ENCODE data around the gene OMA1.

The OMA1 gene

GRCh38 chr1:58574816-58575215 is 28.3 kb upstream of the OMA1 start:
- Histone ChIP-seq H3K27me3 (ENCODE audit: control insufficient read depth, low read length) (peaks cover 20% of the 10 kb centered on the region), H3K79me2 (ENCODE audit: control insufficient read depth, low read length) (no peaks in the 10 kb centered on the region), H3K9me3 (ENCODE audit: control insufficient read depth, insufficient read depth, low read length) (no peaks in the 10 kb centered on the region), H3K36me3 (ENCODE audit: control insufficient read depth, low read length) (no peaks in the 10 kb centered on the region), H4K20me1 (ENCODE audit: control insufficient read depth, insufficient read depth, low read depth, low read length) (no peaks in the 10 kb centered on the region), H3K27ac (ENCODE audit: low read depth, low read length) (no peak overlapping the region), H3F3A (ENCODE audit: control insufficient read depth, insufficient read depth) (no peaks in the 10 kb centered on the region), H3K9me2 (replicated peaks; ENCODE audit: control insufficient read depth, low read length) (no peaks in the 10 kb centered on the region), H3K4me1 (ENCODE audit: control insufficient read depth, low read length) (no peaks in the 10 kb centered on the region), H3K4me3 (ENCODE audit: low read length) (no peak overlapping the region), H3K4me2 (ENCODE audit: low read length) (no peak overlapping the region)
- no peak for TF ChIP-seq CTCF (IDR thresholded peaks at IDR 0.05; ENCODE audit: low read depth, low read length, poor library complexity, severe bottlenecking)
- no peak for TF ChIP-seq EZH2phosphoT487 (IDR thresholded peaks at IDR 0.05; ENCODE audit: borderline replicate concordance, low read length)

GRCh38 chr1:58573705-58574591 is 27.4 kb upstream of the OMA1 start:
- TF ChIP-seq CTCF (IDR thresholded peaks at IDR 0.05; ENCODE audit: low read depth, low read length, poor library complexity, severe bottlenecking) (no peak), EZH2phosphoT487 (IDR thresholded peaks at IDR 0.05; ENCODE audit: borderline replicate concordance, low read length) (no peak)
- Histone ChIP-seq H3K27me3 (ENCODE audit: control insufficient read depth, low read length) (peaks cover 20% of the 10 kb centered on the region), H4K20me1 (ENCODE audit: control insufficient read depth, insufficient read depth, low read depth, low read length) (no peaks in the 10 kb centered on the region), H3K27ac (ENCODE audit: low read depth, low read length) (no peak overlapping the region), H3K4me2 (ENCODE audit: low read length) (no peak overlapping the region), H3K4me1 (ENCODE audit: control insufficient read depth, low read length) (no peaks in the 10 kb centered on the region), H3K4me3 (ENCODE audit: low read length) (no peak overlapping the region), H3F3A (ENCODE audit: control insufficient read depth, insufficient read depth) (no peaks in the 10 kb centered on the region), H3K9me2 (replicated peaks; ENCODE audit: control insufficient read depth, low read length) (no peaks in the 10 kb centered on the region), H3K9me3 (ENCODE audit: control insufficient read depth, insufficient read depth, low read length) (no peaks in the 10 kb centered on the region), H3K79me2 (ENCODE audit: control insufficient read depth, low read length) (no peaks in the 10 kb centered on the region), H3K36me3 (ENCODE audit: control insufficient read depth, low read length) (no peaks in the 10 kb centered on the region)

- Histone ChIP-seq H3K27ac (ENCODE audit: low read depth, low read length) (no peak overlapping the region), H3K4me1 (ENCODE audit: control insufficient read depth, low read length) (no peaks in the 10 kb centered on the region), H3F3A (ENCODE audit: control insufficient read depth, insufficient read depth) (no peaks in the 10 kb centered on the region), H3K9me2 (replicated peaks; ENCODE audit: control insufficient read depth, low read length) (no peaks in the 10 kb centered on the region), H3K27me3 (ENCODE audit: control insufficient read depth, low read length) (peaks cover 20% of the 10 kb centered on the region), H3K36me3 (ENCODE audit: control insufficient read depth, low read length) (no peaks in the 10 kb centered on the region), H3K4me3 (ENCODE audit: low read length) (no peak overlapping the region), H3K79me2 (ENCODE audit: control insufficient read depth, low read length) (no peaks in the 10 kb centered on the region), H3K4me2 (ENCODE audit: low read length) (no peak overlapping the region), H3K9me3 (ENCODE audit: control insufficient read depth, insufficient read depth, low read length) (no peaks in the 10 kb centered on the region), H4K20me1 (ENCODE audit: control insufficient read depth, insufficient read depth, low read depth, low read length) (no peaks in the 10 kb centered on the region)
- TF ChIP-seq EZH2phosphoT487 (IDR thresholded peaks at IDR 0.05; ENCODE audit: borderline replicate concordance, low read length) (no peak), CTCF (IDR thresholded peaks at IDR 0.05; ENCODE audit: low read depth, low read length, poor library complexity, severe bottlenecking) (no peak)
Observed at GRCh38 chr1:58573138-58573537, 26.6 kb upstream of the OMA1 start.
